HL-60 (cell line): ENCODE results near the gene CSNK1G2.

ENCODE experiments used
- CTCF ChIP-seq: IDR thresholded peaks from one replicate; pipeline ENCODE4 v1.5.1; 2011; ENCODE audit warnings: low read length, control low read depth, inconsistent platforms; ENCODE audit not compliant: insufficient read depth
- POLR2AphosphoS5 ChIP-seq: IDR thresholded peaks from 2 replicates; pipeline ENCODE4 v1.6.1; 2012; ENCODE audit warnings: low read depth

- no peak for TF ChIP-seq CTCF
- TF ChIP-seq POLR2AphosphoS5: no peak
These were observed 9.5 kb upstream of the CSNK1G2 start for GRCh38 chr19:1931445-1931844.
